GM12873 (cell line): ENCODE results near the gene FMNL1.

Experiments used
- CTCF ChIP-seq: IDR thresholded peaks from 2 replicates; pipeline ENCODE4 v1.5.1; 2012; ENCODE audit warnings: low read depth, mild to moderate bottlenecking, moderate library complexity, low read length, control low read depth; ENCODE audit not compliant: insufficient read depth; ENCODE audit errors: missing control alignments

Gene FMNL1

GRCh38 chr17:45228763-45229539, 7.3 kb downstream of the FMNL1 start:
- no peak for TF ChIP-seq CTCF

- no peak for TF ChIP-seq CTCF
Measured at GRCh38 chr17:45229681-45230409, 8.2 kb downstream of the FMNL1 start.

- no peak for TF ChIP-seq CTCF
Measured at GRCh38 chr17:45230410-45230786, 8.7 kb downstream of the FMNL1 start.

GRCh38 chr17:45230787-45231480, 9.2 kb downstream of the FMNL1 start:
- no peak for TF ChIP-seq CTCF

- peak; percentile 44 for TF ChIP-seq CTCF
Measured at GRCh38 chr17:45231481-45232116, 9.9 kb downstream of the FMNL1 start.

- TF ChIP-seq CTCF: no peak
Measured at GRCh38 chr17:45232514-45233422, 11.1 kb downstream of the FMNL1 start.
